OCI-M1 (cell line): Measurements from ENCODE around the gene CNIH3.
"Not testable (repeated sequence)": the region's sequence is repeated elsewhere in the genome, so short reads cannot be mapped to it uniquely, and the experiment has no call there.

ENCODE experiments used
- DNase-seq: peaks from one replicate; lab custom pipeline; 2025; lab: John Stamatoyannopoulos, UW

Gene CNIH3

DNA sequence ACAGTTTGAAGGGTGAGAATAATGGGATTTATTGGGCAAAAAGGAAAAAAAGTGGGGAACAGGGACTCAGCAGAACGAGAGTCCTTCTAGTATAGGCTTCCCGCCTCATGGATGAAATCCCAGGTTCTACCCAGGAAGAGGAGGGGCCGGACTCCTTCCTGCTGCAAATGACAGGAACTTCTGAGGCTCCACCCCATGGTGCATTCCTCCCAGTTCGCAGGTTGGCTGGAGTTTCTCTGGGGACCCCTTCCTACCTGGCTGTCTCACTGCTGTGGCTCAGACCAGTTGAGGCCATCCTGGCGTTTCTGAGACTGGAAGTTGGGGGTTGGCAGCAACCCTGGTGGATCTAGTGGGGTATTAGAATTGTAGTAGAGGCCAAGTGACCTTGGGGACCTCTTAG lies 27.5 kb downstream of the CNIH3 start:
- DNase-seq, result no peak

DNA sequence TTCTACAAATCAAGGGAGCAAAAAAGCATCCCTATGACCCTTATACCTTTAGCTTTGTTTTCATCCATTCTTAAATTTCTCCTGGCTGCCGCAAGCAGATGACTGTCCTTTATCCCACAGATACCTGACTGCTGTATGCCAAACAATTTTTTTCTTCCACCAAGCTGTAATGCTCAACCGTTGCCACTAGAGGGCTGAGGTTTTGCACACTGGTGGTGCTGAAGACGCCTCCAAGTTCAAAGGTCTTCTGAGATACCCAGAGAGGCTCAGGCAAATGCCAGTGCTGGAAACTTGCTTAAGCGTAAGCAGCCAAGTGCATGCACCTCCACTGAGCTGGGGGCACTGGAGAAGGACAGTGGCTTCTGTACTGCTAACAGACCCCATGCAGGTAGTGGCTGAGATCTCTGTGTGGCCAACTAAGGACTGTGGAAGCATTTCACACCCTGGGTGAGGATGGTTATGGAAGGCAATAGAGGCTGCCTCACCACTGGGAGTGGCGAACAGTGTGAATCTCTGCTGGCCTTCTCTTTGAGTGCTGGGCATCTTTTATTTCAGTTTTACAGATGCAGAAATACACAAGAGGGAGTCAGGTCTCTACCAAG lies 28.5 kb downstream of the CNIH3 start:
- DNase-seq, result peak; percentile 76

DNA sequence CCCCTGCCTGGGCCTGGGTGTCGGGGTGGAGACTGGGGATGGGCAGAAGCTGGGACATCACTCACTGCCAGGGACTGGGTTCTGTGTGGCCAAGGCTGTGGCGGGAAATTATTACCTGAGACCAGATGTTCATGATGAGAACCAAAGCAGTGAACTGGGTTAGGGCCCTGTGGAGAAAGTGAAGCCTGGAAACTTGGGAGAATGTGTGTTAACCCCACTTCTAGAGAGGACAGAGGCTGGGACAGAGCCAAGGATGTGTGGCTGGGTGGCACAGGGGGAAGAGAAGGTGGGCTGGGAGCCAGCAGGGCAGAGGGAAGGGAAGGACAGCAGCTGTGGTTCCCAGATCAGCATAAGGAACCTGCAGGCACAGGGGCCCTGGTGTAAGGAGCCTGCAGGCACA lies 31.3 kb downstream of the CNIH3 start:
- no peak for DNase-seq

DNA sequence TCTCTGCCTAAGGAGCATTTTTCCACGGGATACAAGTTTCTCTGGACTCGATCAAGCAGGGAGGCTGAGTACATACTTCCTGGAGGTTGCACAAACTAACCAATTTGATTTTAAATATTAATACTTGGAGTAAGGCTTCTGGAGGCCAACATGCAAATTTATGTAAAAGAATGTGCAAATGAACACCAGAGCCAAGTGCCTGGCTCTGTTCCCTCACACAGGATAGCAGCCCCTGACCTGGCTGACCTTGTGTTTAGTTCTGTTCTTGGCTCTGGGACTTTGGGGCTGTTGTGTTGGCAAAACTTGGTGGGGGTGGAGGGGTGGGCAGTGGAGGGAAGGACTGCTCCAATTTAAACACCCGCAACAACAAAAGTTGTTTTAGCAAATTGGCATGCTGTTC lies 34.2 kb downstream of the CNIH3 start:
- DNase-seq, result no peak

DNA sequence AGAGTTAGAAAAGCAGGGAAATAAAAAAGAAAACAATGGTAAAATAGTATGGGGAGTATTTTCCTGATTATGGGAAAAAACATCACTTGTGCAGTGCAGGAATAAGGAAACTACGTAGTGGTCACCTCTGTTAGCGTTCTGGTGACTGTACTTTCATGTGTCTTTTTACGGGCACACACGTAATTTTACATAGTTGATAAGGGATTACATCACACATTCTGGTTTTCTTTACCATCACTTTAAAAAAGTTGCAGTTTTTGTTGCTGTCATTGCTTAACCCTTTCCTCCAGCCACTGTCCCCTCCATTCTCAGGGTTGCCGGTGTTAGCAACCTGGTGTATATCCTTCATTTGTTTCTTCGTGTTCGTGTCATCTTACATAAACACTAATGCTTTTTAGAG lies 35.1 kb downstream of the CNIH3 start:
- DNase-seq, result no peak

DNA sequence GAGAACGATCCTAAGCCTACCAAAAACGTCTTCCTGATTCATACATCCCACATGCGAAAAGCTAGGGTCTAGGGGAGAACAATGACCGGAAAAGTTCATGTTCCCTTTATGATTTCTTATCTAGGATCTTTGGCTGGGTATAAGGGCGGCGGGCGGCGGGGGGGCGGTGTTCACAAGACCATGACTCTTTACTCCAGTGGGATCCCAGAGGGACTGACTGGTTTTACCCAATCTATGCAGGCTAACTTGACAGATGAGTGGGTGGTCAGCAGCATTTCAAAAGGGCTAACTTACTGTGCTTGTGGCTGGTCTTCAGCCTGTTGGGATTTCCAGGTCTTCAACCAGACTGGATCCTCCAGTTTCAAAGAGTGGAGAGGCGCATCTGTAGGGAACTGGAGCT lies 40.3 kb downstream of the CNIH3 start:
- DNase-seq, result no peak

DNA sequence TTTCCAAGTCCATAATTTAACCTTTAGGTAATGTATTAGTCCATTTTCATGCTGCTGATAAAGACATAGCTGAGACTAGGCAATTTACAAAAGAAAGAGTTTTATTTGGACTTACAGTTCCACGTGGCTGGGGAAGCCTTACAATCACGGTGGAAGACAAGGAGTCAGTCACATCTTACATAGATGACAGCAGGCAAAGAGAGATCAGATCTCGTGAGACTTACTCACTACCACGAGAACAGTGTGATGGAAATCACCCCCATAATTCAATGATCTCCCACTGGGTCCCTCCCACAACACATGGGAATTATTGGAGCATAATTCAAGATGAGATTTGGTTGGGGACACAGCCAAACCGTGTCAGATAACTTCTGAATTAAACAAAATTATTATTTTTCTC lies 44.0 kb downstream of the CNIH3 start:
- DNase-seq, result no peak

DNA sequence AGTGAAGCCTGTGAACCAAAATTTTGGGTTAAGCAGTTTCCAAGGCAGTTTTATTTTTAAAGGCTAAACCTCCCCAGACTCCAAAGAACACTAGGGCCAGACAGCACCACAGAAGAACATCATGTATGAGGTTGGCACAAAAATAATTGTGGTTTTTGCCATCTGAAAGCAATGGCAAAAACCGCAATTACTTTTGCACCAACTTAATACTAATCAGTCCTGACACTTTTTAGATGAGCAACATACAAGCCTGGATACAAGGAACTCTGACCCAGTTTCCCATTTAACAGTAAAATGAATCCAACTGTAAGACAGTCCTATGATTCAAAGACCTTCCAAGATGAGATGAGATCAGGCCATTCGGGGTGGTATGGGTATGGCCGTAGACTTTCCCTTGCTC lies 46.8 kb downstream of the CNIH3 start:
- DNase-seq, result no peak

DNA sequence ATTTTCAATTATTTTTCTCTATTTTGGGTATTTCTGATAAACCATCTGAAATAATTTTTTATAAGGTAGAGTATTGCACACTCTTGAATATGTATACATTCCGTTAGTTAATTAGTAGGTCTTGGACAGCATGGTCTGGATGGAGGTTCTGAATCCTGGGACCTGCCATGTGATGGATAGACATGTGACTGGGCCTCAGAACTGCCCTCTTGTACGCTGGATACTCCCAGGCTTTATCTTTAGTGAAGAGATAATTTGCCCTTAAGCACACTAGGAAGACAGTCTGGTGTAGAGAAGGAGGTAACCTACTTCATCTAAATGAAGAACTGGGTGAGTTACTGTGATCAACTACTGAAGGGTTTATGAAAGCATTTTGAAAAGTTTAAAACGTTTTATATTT lies 48.9 kb downstream of the CNIH3 start:
- DNase-seq, result no peak

DNA sequence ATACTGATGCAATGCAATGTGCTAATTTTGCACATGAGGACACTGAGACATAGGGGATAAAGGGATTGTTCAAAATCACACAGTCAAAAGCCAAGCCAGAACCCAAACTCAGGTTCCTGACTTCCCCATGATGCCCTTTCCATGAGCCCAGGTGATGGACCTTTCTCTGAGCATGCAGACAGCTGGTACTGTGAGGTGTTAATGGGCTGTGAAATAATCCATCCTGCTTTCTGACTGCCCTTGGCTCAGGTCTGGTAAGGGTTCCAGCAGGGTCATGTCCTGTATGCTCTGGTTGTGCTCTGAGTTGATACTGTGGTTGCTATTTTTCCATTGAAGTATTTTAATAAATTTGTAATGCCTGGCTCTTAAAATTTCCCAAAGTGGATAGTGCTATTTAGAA lies 50.0 kb downstream of the CNIH3 start:
- DNase-seq, result no peak

DNA sequence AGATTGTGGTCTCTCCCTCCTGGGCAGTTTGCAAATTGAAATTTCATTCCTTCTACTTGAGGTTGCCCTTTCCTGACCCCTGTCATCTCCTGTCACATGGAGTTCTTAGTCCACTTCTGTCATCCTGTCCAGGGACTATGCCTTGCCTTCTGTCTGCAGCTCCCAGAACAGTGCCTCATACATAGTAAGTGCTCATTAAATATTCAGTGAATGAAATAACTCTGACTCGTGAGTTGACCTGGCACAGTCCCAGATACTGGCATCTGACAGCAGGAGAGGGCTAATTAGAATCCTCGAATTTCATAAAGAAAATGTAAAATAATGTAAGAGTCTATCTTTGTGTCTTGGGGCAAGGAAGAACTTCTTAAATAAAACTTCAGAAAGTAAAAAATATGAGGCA lies 50.8 kb downstream of the CNIH3 start:
- DNase-seq, result no peak

DNA sequence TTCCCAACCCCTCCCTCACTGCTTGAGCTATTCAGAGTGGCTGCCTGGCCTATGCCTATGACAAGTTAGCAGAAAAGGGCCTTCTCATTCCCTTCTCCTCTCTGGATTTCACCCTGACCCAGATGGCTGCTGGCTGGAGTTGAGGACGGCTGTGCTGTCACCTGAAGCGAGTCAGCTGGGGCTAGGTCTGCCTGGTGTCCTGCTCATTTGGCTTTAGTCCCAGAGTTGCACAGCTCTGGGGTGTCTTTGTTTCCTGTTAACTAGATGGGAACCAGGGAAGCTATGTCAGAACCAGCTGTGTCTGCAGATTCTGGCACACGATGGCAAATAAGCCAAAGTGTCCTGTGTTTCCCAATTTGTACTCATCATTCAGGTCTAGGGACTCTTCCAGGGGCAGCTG lies 52.9 kb downstream of the CNIH3 start:
- no peak for DNase-seq

DNA sequence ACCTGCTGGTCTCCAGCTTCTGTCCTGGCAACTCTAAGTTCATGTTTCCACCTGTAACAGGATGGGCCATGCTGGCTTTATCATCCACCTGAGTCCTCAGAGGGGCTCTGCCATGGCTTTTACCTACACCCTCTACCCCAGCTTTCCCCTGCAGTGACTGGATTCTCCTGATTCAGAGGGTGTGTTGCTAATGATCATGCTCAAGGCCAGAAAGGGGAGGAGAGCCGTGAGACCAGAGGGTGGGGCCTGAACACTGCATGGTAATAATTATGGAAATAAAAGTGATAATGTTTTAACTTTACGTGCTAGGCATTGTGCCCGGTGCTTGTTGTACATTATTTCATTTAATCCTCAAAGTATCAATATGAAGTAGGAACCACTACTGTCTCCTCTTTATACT lies 53.3 kb downstream of the CNIH3 start:
- no peak for DNase-seq

DNA sequence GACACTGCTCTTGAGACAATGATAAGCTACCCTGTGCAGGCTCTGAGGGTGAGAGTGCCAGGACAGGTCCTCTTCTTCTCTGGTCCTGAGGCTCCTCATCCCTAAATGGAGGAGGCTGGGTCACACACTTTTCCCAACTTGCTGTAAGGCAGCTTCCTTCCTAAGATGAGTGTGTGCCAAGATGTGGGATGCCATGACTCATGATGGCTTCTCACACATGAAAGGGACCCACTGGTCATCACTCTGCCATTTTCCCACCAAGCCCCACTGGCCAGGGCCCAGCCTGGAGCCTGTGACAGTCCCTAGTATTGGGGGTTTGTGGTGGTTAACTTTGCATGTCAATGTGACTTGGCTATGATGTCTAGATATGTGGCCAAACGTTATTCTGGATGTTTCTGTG lies 54.4 kb downstream of the CNIH3 start:
- DNase-seq, result no peak

DNA sequence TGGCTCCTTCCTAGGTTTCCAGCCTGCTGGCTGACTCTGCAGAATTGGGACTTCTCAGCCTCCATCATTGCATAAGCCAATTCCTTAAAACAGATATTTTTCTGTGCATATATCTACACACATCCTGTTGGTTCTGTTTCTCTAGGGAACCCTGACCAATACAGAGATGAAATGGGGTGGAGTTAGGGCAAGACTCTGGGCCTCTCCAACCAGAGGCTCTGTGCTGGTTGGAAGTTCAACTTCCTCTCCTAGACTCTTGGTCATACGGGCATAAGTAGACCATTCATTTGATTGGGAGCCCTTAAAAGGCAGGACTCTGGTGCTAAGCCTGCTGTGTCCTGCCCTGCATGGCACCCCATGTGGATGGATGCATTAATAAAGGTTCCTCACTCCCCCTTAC lies 55.0 kb downstream of the CNIH3 start:
- DNase-seq, result no peak

DNA sequence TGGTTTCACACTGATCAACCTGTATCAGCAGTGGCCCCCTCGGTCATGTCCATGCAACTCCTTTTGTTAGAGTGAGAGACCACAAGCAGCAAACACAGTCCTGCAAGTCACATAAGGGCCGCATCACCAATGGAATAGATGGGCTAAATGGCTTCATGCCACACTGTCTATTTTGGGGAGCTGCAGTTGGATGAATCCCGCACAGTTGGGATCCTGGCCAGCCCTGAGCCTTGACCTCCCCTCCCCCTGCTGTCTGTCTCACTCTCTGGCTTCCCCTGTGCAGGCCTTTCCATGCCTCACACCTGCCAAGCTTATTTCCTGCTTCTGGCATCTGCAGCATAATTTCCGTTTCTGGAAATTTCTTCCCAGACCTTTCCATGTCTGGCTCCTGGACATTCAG lies 57.0 kb downstream of the CNIH3 start:
- no peak for DNase-seq

DNA sequence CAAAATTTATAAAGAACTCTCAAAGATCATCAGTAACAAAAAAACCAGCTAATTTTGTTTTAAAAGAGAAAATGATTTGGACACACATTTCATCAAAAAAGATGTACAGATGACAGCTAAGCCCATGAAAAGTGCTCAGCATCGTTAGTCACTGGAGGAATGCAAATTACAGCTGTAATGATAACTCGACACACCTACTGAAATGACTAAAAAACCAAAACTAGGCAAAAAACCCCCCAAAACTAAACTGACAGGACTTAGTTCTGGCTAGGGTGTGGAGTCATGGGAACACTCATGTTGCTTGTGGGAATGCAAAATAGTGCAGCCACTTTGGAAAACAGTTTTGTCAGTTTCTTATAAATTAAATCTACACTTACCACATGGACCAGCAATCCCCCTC lies 59.5 kb downstream of the CNIH3 start:
- DNase-seq, result no peak

DNA sequence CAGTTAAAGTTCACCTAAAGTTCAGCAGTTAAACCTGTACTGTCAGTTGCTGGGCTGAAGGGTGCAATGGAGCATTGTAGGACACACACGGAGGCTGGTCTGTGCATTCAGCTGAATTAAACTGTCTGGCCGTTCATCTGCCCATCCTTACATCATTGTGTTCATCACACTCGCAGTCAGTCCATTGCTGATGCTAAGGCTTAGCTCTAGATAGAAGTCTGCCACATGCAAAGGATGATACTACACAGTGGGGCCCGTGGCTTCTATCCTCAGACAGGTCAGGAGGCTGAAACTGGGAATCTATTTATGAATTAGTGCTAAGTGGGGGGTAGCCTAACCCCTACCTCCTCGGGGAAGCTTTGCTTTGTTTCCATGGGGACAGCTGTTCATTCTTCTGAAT lies 60.4 kb downstream of the CNIH3 start:
- no peak for DNase-seq

DNA sequence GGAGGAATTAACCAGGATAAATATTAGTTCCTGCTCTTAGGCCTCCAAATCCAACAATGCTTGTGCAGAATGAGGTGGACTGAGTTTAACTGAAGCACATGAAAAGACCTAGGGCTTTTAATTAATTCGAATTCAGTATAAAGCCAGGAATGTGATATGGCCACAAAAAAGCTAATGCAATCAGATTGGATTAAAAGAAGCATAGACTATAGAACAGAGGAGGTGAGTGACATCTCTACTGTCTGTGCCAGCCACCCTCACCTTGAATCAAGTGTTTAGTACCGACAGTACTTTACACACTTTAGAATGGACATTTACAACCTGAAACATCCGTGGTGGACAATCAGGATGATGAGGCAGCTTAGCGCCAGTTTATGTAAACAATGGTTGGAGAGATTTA lies 62.1 kb downstream of the CNIH3 start:
- no peak for DNase-seq

DNA sequence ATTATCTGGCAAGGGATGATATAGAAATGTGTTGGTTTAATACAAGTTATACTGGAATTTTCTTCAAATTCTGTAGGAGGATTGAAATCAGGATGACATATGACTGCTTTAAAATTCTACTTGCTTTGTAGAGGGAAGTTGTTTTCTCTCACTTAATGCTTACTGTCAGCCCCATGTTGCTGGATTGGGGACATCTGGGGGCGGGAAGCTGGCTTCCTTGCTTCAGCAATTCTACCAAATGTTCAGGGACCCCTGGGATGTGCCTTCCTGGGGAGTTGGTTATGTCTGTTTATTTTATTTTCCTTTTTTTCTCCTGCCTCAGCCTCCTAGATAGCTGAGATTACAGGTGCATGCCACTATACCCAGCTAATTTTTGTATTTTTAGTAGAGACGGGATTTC lies 63.5 kb downstream of the CNIH3 start:
- DNase-seq, result no peak

DNA sequence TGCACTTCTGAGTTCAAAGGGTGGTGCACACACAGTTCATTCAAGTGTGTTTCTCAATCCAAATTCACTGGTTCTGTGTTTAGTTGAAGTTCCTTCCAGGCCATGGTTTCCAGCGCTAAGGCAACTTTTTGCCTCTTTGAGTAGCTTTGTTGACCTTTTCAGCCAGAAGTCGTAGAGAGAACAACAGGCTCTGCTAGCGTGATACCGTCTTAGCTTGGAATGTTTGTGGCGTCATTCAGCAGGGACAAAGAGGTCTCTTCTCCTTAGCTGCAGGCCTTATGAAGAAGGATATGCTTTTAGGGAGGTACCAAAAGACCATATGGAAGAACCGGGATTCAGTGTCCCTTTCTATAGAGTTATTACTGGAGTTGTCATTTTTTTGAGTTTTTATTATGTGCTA lies 65.7 kb downstream of the CNIH3 start:
- no peak for DNase-seq

DNA sequence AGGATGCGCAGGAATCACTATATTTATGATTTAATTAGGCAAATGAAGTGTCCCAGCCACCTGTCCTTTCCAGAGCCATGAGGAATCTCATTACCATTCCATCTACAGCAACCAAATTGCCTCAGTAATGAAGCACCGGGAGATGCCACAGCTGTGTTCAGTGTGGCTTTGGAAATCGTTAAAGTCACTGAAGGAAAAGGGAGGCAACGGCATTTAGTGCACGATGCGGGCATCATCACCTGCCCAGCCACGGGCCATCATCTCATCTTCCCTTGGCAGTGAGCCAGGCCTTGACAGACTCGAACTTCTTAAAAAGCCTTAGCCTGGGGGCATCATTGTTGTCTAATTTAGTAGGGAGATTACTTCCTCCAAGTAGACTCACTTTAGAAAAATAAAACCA lies 67.8 kb downstream of the CNIH3 start:
- no peak for DNase-seq

DNA sequence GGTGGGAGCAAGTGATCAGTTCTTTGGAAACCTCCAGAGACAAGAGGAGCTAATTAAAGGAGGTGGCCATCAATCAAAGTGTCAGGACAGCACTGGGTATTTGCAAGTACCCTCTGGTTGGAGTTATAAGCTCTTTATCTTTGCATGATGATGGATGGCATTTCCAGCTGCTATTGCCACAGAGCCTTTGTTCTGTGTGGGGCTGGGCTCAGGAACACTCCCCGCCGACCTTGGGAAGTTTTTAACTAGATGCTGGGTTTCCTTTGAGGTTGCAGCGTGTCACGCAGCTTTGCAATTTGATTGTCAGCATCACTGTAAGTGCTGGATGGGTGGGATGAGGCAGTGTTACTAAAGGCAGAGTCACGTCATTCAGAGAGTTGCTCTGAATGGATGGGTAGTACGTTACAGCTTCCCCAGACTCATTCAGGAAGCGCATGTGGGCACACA lies 68.9 kb downstream of the CNIH3 start:
- no peak for DNase-seq

DNA sequence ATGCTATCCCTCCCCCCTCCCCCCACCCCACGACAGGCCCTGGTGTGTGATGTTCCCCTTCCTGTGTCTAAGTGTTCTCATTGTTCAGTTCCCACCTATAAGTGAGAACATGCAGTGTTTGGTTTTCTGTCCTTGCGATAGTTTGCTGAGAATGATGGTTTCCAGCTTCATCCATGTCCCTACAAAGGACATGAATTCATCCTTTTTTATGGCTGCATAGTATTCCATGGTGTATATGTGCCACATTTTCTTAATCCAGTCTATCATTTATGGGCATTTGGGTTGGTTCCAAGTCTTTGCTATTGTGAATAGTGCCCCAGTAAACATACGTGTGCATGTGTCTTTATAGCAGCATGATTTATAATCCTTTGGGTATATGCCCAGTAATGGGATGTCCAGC lies 70.0 kb downstream of the CNIH3 start:
- DNase-seq, result not testable (repeated sequence)

DNA sequence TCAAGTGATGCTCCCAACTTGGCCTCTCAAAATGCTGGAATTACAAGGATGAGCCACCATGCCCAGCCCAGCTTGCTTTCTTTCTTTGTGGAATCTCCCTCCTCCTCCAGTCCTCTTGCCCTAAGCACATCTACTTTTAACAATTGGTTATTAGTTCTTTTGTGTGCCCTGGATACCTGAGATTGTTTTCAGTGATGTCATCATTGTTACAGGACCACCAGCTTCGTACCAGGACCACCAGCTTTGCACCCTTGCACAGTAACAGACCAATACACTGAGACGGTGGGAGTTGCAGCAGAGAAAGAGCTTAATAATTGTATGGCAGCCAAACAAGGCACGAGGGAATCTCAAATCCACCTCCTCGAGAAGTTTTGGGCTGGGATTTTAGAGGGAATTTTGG lies 71.3 kb downstream of the CNIH3 start:
- DNase-seq, result no peak
